Lung (tissue), 12 donors: ENCODE results near the gene CAMK2D. TPM values are rescaled to one million over a fixed set of nuclear protein-coding genes. Genes with fewer than 3 reads are reported as not detected.

Source experiments
- ATAC-seq: fragments of 200-7000 bp; cut with Tn5 transposase; one replicate; pipeline ENCODE4 v1.9.1; 2020; ENCODE audit warnings: moderate number of reproducible peaks; ENCODE audit not compliant: insufficient read depth, low FRiP score
- DNase-seq, 3 donors: peaks; one replicate each; pipeline ENCODE4 v3.0.0-alpha.2; 2013 to 2017
- H3K27ac ChIP-seq, 2 donors: one replicate each; pipeline ENCODE4 v1.5.1; 2013; ENCODE audit warnings: mild to moderate bottlenecking in 2 of 2, moderate library complexity in 2 of 2, control low read depth in 1 of 2, inconsistent platforms in 1 of 2, low read depth in 1 of 2, low read length in 1 of 2
- H3K27me3 ChIP-seq, 3 donors: one replicate each; pipeline ENCODE4 v1.5.1; 2013; ENCODE audit warnings: low read length in 2 of 3; ENCODE audit not compliant: control insufficient read depth in 3 of 3, insufficient read depth in 3 of 3
- H3K36me3 ChIP-seq, 4 donors: one replicate each; pipeline ENCODE4 v1.5.1; 2013; ENCODE audit warnings: low read length in 4 of 4, mild to moderate bottlenecking in 1 of 4, moderate library complexity in 1 of 4; ENCODE audit not compliant: control insufficient read depth in 4 of 4, insufficient read depth in 4 of 4
- H3K4me1 ChIP-seq, 5 donors: one replicate each; pipeline ENCODE4 v1.5.1; 2013; ENCODE audit warnings: low read length in 5 of 5, mild to moderate bottlenecking in 2 of 5, moderate library complexity in 1 of 5; ENCODE audit not compliant: control insufficient read depth in 5 of 5, insufficient read depth in 5 of 5
- H3K4me3 ChIP-seq: one replicate; pipeline ENCODE4 v1.5.1; 2013; ENCODE audit warnings: mild to moderate bottlenecking, control low read depth, moderate library complexity
- H3K9ac ChIP-seq, 2 donors: one replicate each; pipeline ENCODE4 v1.5.1; 2013; ENCODE audit warnings: low read length in 2 of 2, control low read depth in 1 of 2; ENCODE audit not compliant: insufficient read depth in 1 of 2
- H3K9me3 ChIP-seq, 4 donors: one replicate each; pipeline ENCODE4 v1.5.1; 2013; ENCODE audit warnings: low read length in 3 of 4, mild to moderate bottlenecking in 1 of 4, moderate library complexity in 1 of 4; ENCODE audit not compliant: control insufficient read depth in 4 of 4, insufficient read depth in 3 of 4
- CTCF ChIP-seq: IDR thresholded peaks from 2 replicates; pipeline ENCODE4 v1.5.1; 2012; ENCODE audit warnings: mild to moderate bottlenecking; ENCODE audit errors: control extremely low read depth, extremely low read depth
- WGBS, 2 donors: extraction: QIAGEN DNeasy Blood & Tissue Kit; methylation state at CpG; one replicate each; pipeline ENCODE4 v1.1.7; 2013; 5-methylcytosine and 5-hydroxymethylcytosine counted together
- polyA plus RNA-seq, 2 donors: library from polyadenylated mRNA; stranded (reverse); fragments of 200-250 nt; gene quantifications; one replicate each; pipeline ENCODE4 v1.2.1, GENCODE V29; 2013
- total RNA-seq, 2 donors: library from RNA; depleted of rRNA in 1 of 2; stranded (reverse); fragments of >200 nt in 1 of 2; gene quantifications; one replicate each; pipeline ENCODE4 v1.2.1, GENCODE V29; 2014 to 2021
- donor health status: control.
- donor health status: control.
- donor health status: Bipolar disorder and iron deficiency.
- donor health status: healthy.
- donor health status: DM: yes; HTN: yes; CAD: no.

Gene CAMK2D
- total and polyA plus RNA-seq, 4 donors: 11.9 to 98.2 (median 36.6) TPM

- Histone ChIP-seq H3K27ac (no peak overlapping the region), H3K36me3 (peaks cover 0 to 29% (median 5%) of the 10 kb centered on the region in 4 donors), H3K9ac (no peak overlapping the region), H3K9me3 (no peaks in the 10 kb centered on the region), H3K4me1 (peaks cover 0 to 7% (median 0%) of the 10 kb centered on the region in 5 donors), H3K27me3 (no peaks in the 10 kb centered on the region), H3K4me3 (no peak overlapping the region)
- ATAC-seq (no peak), DNase-seq (no peak)
- no peak for TF ChIP-seq CTCF
- WGBS, 2 donors: 95 to 96% methylated on average over 2 of the region's 2 CpGs
Measured at GRCh38 chr4:113524505-113525186, 236.9 kb downstream of the CAMK2D start.

- ATAC-seq (no peak), DNase-seq (no peak)
- no peak overlapping the region for H3K27ac ChIP-seq
- peaks cover 0 to 29% (median 5%) of the 10 kb centered on the region in 4 donors for H3K36me3 ChIP-seq
- H3K9me3 ChIP-seq: no peaks in the 10 kb centered on the region
- no peaks in the 10 kb centered on the region for H3K27me3 ChIP-seq
- peaks cover 0 to 7% (median 0%) of the 10 kb centered on the region in 5 donors for H3K4me1 ChIP-seq
- H3K4me3 ChIP-seq: no peak overlapping the region
- TF ChIP-seq CTCF: no peak
- no peak overlapping the region for H3K9ac ChIP-seq
- 95 to 97% methylated on average over 1 of the region's 1 CpG for whole genome bisulfite sequencing, 2 donors
Measured at GRCh38 chr4:113524096-113524495, 237.4 kb downstream of the CAMK2D start.

GRCh38 chr4:113522433-113522832, 239.1 kb downstream of the CAMK2D start:
- no peak for TF ChIP-seq CTCF
- Histone ChIP-seq H3K9me3 (no peaks in the 10 kb centered on the region), H3K9ac (no peak overlapping the region), H3K36me3 (peaks cover 0 to 31% (median 5%) of the 10 kb centered on the region in 4 donors), H3K27me3 (no peaks in the 10 kb centered on the region), H3K4me1 (peaks cover 0 to 4% (median 0%) of the 10 kb centered on the region in 5 donors), H3K4me3 (no peak overlapping the region), H3K27ac (no peak overlapping the region)
- WGBS, 2 donors: 97 to 100% methylated on average over 2 of the region's 2 CpGs
- ATAC-seq (no peak), DNase-seq (no peak)
